HG03469 (cell line): ENCODE data around the gene UNC5B.

ENCODE experiments used
- ATAC-seq: cut with Tn5 transposase; IDR thresholded peaks from one replicate; pipeline ENCODE4 v1.9.1; 2021; ENCODE audit warnings: mild to moderate bottlenecking, moderate library complexity, moderate number of reproducible peaks; ENCODE audit not compliant: unreplicated experiment

UNC5B gene

GRCh38 chr10:71314028-71314693 is 101.8 kb downstream of the UNC5B start:
- no peak for ATAC-seq

GRCh38 chr10:71314694-71315225 is 102.4 kb downstream of the UNC5B start:
- ATAC-seq: no peak

DNA sequence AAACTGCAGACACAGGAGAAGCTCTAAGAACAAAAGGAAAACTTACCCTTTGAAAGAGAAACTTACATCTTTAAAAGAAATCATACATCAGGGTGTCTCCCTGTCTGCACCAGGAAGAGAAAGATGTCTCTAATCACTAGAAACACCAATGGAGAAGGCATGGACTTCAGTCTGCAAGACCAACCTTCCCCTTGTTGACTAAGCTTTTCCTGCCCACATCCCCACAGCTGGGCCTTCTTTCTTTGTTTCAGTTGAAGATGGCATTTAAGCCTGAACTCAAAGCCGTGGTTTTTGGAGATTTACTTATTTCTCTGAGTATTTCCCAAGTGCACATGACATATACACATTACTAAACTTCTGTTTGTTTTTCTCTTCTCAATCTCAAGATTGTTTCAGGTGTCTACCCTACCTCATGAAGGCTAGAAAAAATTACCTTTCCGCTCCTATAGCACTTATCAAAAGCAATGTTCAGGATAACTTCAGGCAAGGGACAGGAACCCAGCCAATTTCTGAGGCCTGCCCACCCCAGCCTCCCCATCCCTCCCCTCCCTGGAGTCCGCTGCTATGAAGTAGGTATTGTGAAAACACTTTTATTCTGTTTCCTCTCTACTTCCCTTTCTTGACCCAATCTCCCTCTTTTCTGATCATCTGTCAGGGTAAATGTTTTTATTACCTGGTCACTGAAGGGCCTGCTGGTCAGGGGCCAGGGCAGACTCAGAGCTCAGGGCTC is 103.9 kb downstream of the UNC5B start:
- no peak for ATAC-seq

GRCh38 chr10:71316786-71317160 is 104.4 kb downstream of the UNC5B start:
- ATAC-seq: no peak

DNA sequence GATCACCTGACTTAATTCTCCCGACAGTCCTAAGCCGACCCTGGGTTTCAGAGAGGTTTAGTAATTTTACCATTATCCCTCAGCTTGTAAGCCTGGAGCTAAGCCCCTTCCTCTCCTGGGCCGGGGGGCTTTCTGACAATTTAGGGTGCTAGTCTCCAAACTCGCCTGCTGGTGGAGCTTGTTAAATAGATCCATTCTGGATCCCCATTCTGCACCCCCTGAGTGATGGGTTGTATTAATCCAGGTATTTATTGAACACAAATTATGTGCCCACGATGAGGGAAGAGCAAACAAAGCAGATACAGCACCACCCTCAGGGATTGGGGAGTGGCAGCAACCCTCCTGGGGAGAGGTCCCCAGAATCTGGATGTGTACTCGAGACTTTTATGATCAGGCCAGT is 105.4 kb downstream of the UNC5B start:
- no peak for ATAC-seq

- ATAC-seq: peak; percentile 48
Measured at GRCh38 chr10:71319042-71319799, 106.9 kb downstream of the UNC5B start, which contains the start of gene SLC29A3. SLC29A3 (plus strand) TSS chr10:71319259; CDS start chr10:71319310, 51 bp downstream.

DNA sequence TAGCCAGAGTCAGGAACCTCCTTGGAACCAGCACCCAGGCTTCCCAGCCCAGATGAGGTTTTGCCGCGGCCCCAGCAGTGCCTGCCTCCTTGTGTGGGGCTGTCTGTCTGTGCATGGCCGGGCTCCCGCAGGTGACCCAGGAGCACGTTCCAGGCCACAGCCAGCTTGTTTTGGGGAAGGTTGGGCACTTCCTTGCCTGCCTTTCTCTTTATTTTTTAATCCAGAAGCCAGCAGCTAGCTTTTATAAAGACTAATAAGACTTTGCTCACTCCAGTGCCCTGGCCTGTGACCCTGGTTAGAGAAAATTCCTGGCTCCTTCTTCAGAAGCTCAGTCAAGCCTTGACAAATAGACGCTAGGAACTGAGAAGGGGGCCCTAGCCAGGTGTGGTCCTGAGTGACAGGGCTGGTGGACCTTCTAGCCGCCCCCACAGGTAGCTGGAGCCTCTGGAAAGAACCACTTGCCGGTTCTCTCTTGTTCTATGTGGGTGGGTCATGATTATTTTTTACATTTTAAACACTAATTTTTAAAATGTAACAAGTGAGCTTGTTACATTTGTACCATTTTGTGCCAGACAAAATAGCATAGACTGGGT is 107.5 kb downstream of the UNC5B start:
- no peak for ATAC-seq

DNA sequence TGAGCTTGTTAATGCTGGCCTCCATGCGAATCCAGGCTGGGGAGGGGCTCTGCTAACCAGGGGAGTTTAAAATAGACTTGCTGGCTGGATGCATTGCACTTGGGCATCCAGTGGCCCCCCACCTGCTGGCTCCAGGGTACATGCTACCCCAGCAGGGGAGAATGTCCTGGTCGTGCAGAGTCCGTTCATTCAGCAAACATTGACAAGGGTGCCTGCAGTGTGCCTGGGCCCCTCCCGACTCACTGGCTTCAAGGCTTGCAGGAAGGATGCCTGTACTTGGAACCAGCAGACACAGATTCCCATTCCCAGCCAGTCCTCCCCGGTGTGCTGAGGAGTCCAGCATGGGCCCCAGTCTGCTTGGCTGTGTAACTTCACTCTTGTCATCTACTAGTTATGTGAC is 108.2 kb downstream of the UNC5B start:
- no peak for ATAC-seq

DNA sequence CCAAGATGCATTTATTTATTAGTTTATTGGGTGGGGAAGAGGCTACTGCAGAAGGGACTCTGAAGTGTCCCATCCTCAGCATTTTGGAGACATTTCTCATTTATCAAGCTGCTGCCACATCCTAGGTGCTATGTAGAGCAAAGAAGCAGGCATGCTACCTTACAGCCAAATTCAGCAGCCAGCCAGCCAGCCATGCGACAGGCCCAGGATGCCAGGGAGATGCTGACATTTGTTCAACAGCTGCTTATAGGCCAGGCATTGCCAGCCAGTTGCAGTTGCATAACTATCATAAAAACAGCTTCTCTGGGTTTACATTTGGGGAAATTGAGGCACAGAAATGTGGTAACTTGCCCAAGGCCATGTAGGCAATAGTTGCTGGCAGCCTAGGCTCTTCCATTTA is 109.0 kb downstream of the UNC5B start:
- no peak for ATAC-seq

GRCh38 chr10:71323407-71323806 is 111.0 kb downstream of the UNC5B start:
- ATAC-seq: no peak

GRCh38 chr10:71324743-71325142 is 112.4 kb downstream of the UNC5B start:
- ATAC-seq: no peak

- ATAC-seq: no peak
Measured at GRCh38 chr10:71325267-71325666, 112.9 kb downstream of the UNC5B start.

GRCh38 chr10:71326464-71326881 is 114.1 kb downstream of the UNC5B start:
- no peak for ATAC-seq

- ATAC-seq: no peak
Measured at GRCh38 chr10:71330789-71331404, 118.5 kb downstream of the UNC5B start.

GRCh38 chr10:71331736-71332135 is 119.4 kb downstream of the UNC5B start:
- ATAC-seq: no peak

GRCh38 chr10:71332466-71332865 is 120.1 kb downstream of the UNC5B start:
- ATAC-seq: no peak

DNA sequence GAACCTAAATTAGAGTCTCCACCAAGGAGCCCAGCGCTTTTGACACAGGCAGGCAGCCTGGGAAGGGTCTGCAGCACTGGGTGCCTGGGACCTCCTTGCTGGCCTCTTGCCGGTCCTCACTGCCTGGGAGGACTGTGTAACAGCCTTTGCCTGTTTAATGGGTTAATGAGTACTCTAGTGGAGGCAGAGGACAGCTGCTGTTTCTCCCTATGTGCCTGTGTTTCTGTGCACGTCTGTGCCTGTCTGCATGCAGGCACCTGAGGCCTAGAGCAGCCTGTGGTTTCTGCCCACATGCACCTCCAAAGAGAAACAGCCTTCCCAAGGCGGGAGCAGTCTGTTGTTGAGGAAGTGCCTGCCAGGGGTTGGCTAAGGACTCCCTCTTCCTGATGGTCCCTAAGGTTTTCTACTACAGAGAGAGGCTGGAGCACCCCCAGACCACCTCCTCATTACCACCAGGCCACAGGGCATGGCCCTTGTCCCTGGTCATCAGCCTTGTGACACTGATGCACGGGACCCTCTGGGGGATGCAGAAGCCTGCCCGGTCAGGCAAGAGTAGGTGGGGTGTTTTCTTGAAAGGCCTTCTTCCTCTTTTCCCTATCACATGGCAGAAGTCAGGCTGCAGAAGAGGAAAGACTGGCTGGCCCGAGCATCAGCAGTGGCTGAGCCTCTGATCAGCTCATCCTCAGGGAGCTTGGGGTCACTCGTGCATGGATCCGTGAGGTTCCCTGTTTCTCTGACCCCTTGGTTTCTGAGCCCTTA is 120.9 kb downstream of the UNC5B start:
- no peak for ATAC-seq

DNA sequence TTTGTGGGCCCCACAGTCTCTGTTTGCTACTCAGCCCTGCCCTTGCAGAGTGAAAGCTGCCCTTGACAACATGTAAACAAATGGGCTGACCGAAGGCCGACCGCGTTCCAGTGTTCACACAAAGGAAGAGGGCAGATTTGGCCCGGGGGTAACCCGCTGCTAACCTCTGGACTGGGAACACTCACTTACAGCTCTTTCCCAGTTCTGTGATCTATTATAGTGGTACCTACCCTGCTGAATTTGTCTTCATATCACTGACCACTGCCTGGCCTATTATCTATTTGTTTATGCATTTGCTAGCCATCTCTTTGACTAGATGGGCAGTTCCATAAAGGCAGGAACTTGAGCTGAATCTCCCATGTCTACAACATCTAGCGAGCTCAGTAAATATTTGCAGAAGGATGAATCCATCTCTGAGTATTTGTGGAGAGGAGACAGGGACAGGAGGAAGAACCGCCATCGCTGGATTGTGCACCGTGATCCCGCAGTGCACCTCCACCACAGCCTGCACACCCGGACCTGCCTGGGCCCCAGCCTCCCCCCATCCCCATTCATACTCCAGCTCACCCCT is 121.9 kb downstream of the UNC5B start:
- no peak for ATAC-seq

- ATAC-seq: no peak
Measured at GRCh38 chr10:71335173-71335708, 122.9 kb downstream of the UNC5B start.
